Mammary epithelial cell (primary cell): Measurements from ENCODE around the gene KRT78.

ENCODE experiments used
- EZH2 ChIP-seq: IDR thresholded peaks from 2 replicates; pipeline ENCODE4 v1.6.1; 2012; ENCODE audit warnings: low read length, inconsistent platforms, borderline replicate concordance
- TF ChIP-seq, protein P1 (sequence below), 2 donors: IDR thresholded peaks in 1 of 2; conservative IDR thresholded peaks in 1 of 2; 2 replicates each; pipeline ENCODE4 v1.5.1; 2011 to 2012; ENCODE audit warnings: inconsistent platforms in 2 of 2, low read length in 2 of 2, mild to moderate bottlenecking in 2 of 2, control low read depth in 1 of 2, low read depth in 1 of 2; ENCODE audit not compliant: insufficient read depth in 1 of 2; ENCODE audit errors: extremely low read depth in 1 of 2

- TF ChIP-seq, protein P1, sequence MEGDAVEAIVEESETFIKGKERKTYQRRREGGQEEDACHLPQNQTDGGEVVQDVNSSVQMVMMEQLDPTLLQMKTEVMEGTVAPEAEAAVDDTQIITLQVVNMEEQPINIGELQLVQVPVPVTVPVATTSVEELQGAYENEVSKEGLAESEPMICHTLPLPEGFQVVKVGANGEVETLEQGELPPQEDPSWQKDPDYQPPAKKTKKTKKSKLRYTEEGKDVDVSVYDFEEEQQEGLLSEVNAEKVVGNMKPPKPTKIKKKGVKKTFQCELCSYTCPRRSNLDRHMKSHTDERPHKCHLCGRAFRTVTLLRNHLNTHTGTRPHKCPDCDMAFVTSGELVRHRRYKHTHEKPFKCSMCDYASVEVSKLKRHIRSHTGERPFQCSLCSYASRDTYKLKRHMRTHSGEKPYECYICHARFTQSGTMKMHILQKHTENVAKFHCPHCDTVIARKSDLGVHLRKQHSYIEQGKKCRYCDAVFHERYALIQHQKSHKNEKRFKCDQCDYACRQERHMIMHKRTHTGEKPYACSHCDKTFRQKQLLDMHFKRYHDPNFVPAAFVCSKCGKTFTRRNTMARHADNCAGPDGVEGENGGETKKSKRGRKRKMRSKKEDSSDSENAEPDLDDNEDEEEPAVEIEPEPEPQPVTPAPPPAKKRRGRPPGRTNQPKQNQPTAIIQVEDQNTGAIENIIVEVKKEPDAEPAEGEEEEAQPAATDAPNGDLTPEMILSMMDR (conservative IDR thresholded peaks at IDR 0.05 in 1 of 2, IDR thresholded peaks at IDR 0.05 in 1 of 2; ENCODE audit: extremely low read depth in 1 of 2, insufficient read depth in 1 of 2, low read depth in 1 of 2, low read length in 2 of 2), result no peak
- no peak for TF ChIP-seq EZH2
Observed at GRCh38 chr12:52825961-52826360, 22.8 kb downstream of the KRT78 start.
